K562 (cell line): ENCODE data around the gene VPS37D. TPM values are rescaled to one million over a fixed set of nuclear protein-coding genes. Genes with fewer than 3 reads are reported as not detected.
A peak's percentile ranks its signal among the peaks of the same experiment; 100 is the strongest.

Experiments
- ARID2 ChIP-seq: fragments of 450-650 bp; IDR thresholded peaks from 2 replicates; pipeline ENCODE4 v1.6.1; 2017; ENCODE audit warnings: antibody characterized with exemption, mild to moderate bottlenecking
- ARNT ChIP-seq, 2 experiments: fragments of 450-650 bp; IDR thresholded peaks; 2 replicates each; pipeline ENCODE4 v1.6.1; 2016; ENCODE audit warnings: mild to moderate bottlenecking in 1 of 2
- CAMTA2 ChIP-seq: fragments of 250-450 bp; sonication (Bioruptor Pico); conservative IDR thresholded peaks from 2 replicates; pipeline ENCODE4 v1.5.1; 2022
- COPS2 ChIP-seq: fragments of 450-650 bp; conservative IDR thresholded peaks from 2 replicates; pipeline ENCODE4 v1.6.1; 2016; ENCODE audit warnings: mild to moderate bottlenecking, moderate library complexity
- EHMT2 ChIP-seq: fragments of 450-650 bp; IDR thresholded peaks from 2 replicates; pipeline ENCODE4 v1.6.1; 2018; ENCODE audit warnings: antibody characterized with exemption
- ETS2 ChIP-seq: IDR thresholded peaks from 2 replicates; pipeline ENCODE4 v1.6.1; 2016; ENCODE audit warnings: borderline replicate concordance, missing genetic modification characterization, mild to moderate bottlenecking, moderate library complexity, missing compliant biosample characterization; ENCODE audit not compliant: poor library complexity, severe bottlenecking
- FOXA3 ChIP-seq, 2 experiments: fragments of 450-650 bp in 1 of 2; sonication (generic) in 1 of 2; formaldehyde crosslinking; IDR thresholded peaks in 1 of 2; conservative IDR thresholded peaks in 1 of 2; 2 replicates each; pipeline versions ENCODE4 v1.4.0 to v1.8.0; 2020 to 2022; ENCODE audit warnings: mild to moderate bottlenecking in 2 of 2, missing genetic modification reagents in 1 of 2
- HLTF ChIP-seq: fragments of 450-650 bp; IDR thresholded peaks from 2 replicates; pipeline ENCODE4 v1.6.1; 2016
- KDM1A ChIP-seq, 2 experiments: fragments of 450-650 bp; IDR thresholded peaks; 2 replicates each; pipeline ENCODE4 v1.6.1; 2016; ENCODE audit warnings: mild to moderate bottlenecking in 2 of 2
- MYC ChIP-seq, 2 experiments: fragments of 250-450 bp in 1 of 2; sonication (Bioruptor Pico) in 1 of 2; IDR thresholded peaks; 2 replicates each; pipeline versions ENCODE4 v1.5.1 to v1.6.1; 2012 to 2021; ENCODE audit warnings: low read depth in 2 of 2, borderline replicate concordance in 1 of 2, improper control_type of control experiment in 1 of 2, low read length in 1 of 2, mild to moderate bottlenecking in 1 of 2, moderate library complexity in 1 of 2
- NONO ChIP-seq, 2 experiments: fragments of 200-400 bp in 1 of 2; fragments of 450-650 bp in 1 of 2; formaldehyde crosslinking in 1 of 2; IDR thresholded peaks; 2 replicates each; pipeline ENCODE4 v1.6.1; 2017; ENCODE audit warnings: low read depth in 2 of 2, mild to moderate bottlenecking in 2 of 2, moderate library complexity in 2 of 2, low read length in 1 of 2
- NR2C1 ChIP-seq, 2 experiments: fragments of 450-650 bp; IDR thresholded peaks; 2 replicates each; pipeline ENCODE4 v1.6.1; 2017; ENCODE audit warnings: mild to moderate bottlenecking in 2 of 2, antibody characterized with exemption in 1 of 2, inconsistent platforms in 1 of 2, missing compliant biosample characterization in 1 of 2, missing genetic modification characterization in 1 of 2
- SMARCA5 ChIP-seq: fragments of 450-650 bp; IDR thresholded peaks from 2 replicates; pipeline ENCODE4 v1.6.1; 2016
- SMARCC2 ChIP-seq: fragments of 450-650 bp; IDR thresholded peaks from 2 replicates; pipeline ENCODE4 v1.6.1; 2017; ENCODE audit warnings: antibody characterized with exemption, moderate library complexity, mild to moderate bottlenecking, low read depth
- SREBF2 ChIP-seq: sonication (generic); formaldehyde crosslinking; IDR thresholded peaks from 2 replicates; pipeline ENCODE4 v1.4.0; 2020; ENCODE audit warnings: mild to moderate bottlenecking, missing genetic modification reagents
- TARDBP ChIP-seq: fragments of 450-650 bp; IDR thresholded peaks from 2 replicates; pipeline ENCODE4 v1.6.1; 2016
- THRB ChIP-seq: fragments of 450-650 bp; formaldehyde crosslinking; conservative IDR thresholded peaks from 2 replicates; pipeline ENCODE4 v1.4.0; 2022; ENCODE audit warnings: mild to moderate bottlenecking, missing genetic modification characterization
- ZBTB2 ChIP-seq: fragments of 450-650 bp; IDR thresholded peaks from 2 replicates; pipeline ENCODE4 v1.6.1; 2016; ENCODE audit warnings: antibody characterized with exemption
- ZNF324 ChIP-seq: fragments of 250-450 bp; sonication (Bioruptor Pico); IDR thresholded peaks from 2 replicates; pipeline ENCODE4 v1.4.0; 2020; ENCODE audit warnings: mild to moderate bottlenecking
- ZNF551 ChIP-seq: fragments of 250-450 bp; sonication (Bioruptor Pico); IDR thresholded peaks from 2 replicates; pipeline ENCODE4 v1.5.0; 2021; ENCODE audit warnings: mild to moderate bottlenecking, moderate library complexity
- ZNF696 ChIP-seq: fragments of 250-450 bp; sonication (Bioruptor Pico); conservative IDR thresholded peaks from 2 replicates; pipeline ENCODE4 v1.4.0; 2020; ENCODE audit warnings: mild to moderate bottlenecking, moderate library complexity
- polyA plus RNA-seq, 8 experiments: library from polyadenylated mRNA; depleted of rRNA in 4 of 8; stranded (reverse) in 5 of 8; unstranded in 3 of 8; fragments of >200 nt; fragmentation: Nextera tagmentation in 2 of 8; fragmentation: Illumina TruSeq in 1 of 8; extraction: Ambion mirVana in 2 of 8; extraction: Trizol in 1 of 8; gene quantifications; 2 replicates each; pipeline versions ENCODE4 v1.2.1 to v1.2.3, GENCODE V29; 2011 to 2014; ENCODE audit warnings: inconsistent platforms in 1 of 8, missing spikeins in 1 of 8
- total RNA-seq, 7 experiments: library from RNA; depleted of rRNA in 6 of 7; stranded (reverse); fragments of >200 nt in 6 of 7; fragmentation: Illumina TruSeq in 2 of 7; extraction: Trizol in 2 of 7; gene quantifications; 2 replicates each; pipeline versions ENCODE4 v1.2.1 to v1.2.3, GENCODE V29; 2011 to 2021; ENCODE audit warnings: low replicate concordance in 1 of 7

The VPS37D gene
- total and polyA plus RNA-seq, 9 of the 15 experiments (the other 6 are each of a cell fraction or from before 2014, with no cell fraction given): 0.25 to 2.3 (median 1.0) TPM; not detected in 3

GRCh38 chr7:73659983-73660382 is 7.6 kb upstream of the VPS37D start (continued):
- TF ChIP-seq NONO (IDR thresholded peaks at IDR 0.05; ENCODE audit: low read depth in 2 of 2, low read length in 1 of 2) (no peak), ETS2 (tag) (no peak), ZNF696 (no peak), HLTF (0 out of 2 replicates have a peak, but pooled peaks have one; percentile 15), ZBTB2 (0 out of 2 replicates have a peak, but pooled peaks have one; percentile 45), MYC (IDR thresholded peaks at IDR 0.05; ENCODE audit: low read depth, low read length) (no peak), MYC (CRISPR knock-in tag; IDR thresholded peaks at IDR 0.05; ENCODE audit: borderline replicate concordance, low read depth) (no peak), TARDBP (no peak), EHMT2 (0 out of 2 replicates have a peak, but pooled peaks have one; percentile 12), ARNT (IDR thresholded peaks at IDR 0.05) (0 out of 4 replicates have a peak, but pooled peaks of 1 of the 2 experiments have one; percentile 33), ZNF551 (no peak), FOXA3 (CRISPR knock-in tag; conservative IDR thresholded peaks at IDR 0.05 in 1 of 2, IDR thresholded peaks at IDR 0.05 in 1 of 2) (no peak), CAMTA2 (CRISPR knock-in tag) (no peak), SMARCC2 (no peak), SMARCA5 (no peak), SREBF2 (no peak), ARID2 (0 out of 2 replicates have a peak, but pooled peaks have one; percentile 10), THRB (CRISPR knock-in tag) (0 out of 2 replicates have a peak, but pooled peaks have one; percentile 16), KDM1A (IDR thresholded peaks at IDR 0.05) (peak; percentile 15 to 38; a peak in 2 of 4 replicates), COPS2 (no peak), ZNF324 (CRISPR knock-in tag) (no peak), NR2C1 (IDR thresholded peaks at IDR 0.05) (no peak), NR2C1 (tag; IDR thresholded peaks at IDR 0.05) (no peak)
